ENCODE results near the gene WNT3A. TPM values are rescaled to one million over a fixed set of nuclear protein-coding genes. Genes with fewer than 3 reads are reported as not detected.

Gene WNT3A
- total and polyA plus RNA-seq, 2 donors (not counting 3 experiments of a cell fraction or from before 2014, with no cell fraction given), result not detected

DNA sequence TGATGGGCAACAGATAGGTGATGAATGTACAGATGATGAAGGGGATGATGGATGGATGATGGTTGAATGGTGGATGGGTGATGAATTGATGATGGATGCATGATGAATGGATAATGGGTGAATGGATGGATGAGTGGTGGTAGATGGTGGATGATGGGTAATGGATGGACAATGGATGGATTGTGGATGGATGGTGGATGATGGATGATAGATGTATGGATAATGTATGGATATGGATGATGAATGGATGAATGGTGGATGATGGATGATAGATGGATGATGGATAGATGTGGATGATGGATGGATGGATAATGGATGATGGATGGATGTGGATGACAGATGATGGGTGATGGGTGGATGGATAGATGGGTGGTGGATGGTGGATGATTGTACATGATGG lies 35.7 kb downstream of the WNT3A start:
- BruUV-seq (replicated peaks), result no TSS peak
- H3K9me3 ChIP-seq (replicated peaks; ENCODE audit: control insufficient read depth, insufficient read depth, low read length), result no peaks in the 10 kb centered on the region
- TF ChIP-seq EZH2 (IDR thresholded peaks at IDR 0.05; ENCODE audit: borderline replicate concordance, low read depth, low read length, severe bottlenecking), result no peak
- TF ChIP-seq MYC (IDR thresholded peaks at IDR 0.05; ENCODE audit: low read depth, low read length), result no peak
- TF ChIP-seq, protein P1, sequence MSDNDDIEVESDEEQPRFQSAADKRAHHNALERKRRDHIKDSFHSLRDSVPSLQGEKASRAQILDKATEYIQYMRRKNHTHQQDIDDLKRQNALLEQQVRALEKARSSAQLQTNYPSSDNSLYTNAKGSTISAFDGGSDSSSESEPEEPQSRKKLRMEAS (IDR thresholded peaks at IDR 0.05; ENCODE audit: insufficient read depth, insufficient read length), result no peak
- no peak for TF ChIP-seq GATA2 (IDR thresholded peaks at IDR 0.05; ENCODE audit: insufficient read depth, insufficient read length, low read depth, low read length)
- no peak for TF ChIP-seq POLR2AphosphoS5 (IDR thresholded peaks at IDR 0.05; ENCODE audit: insufficient read depth, low read depth, low read length)
- no peak overlapping the region for H3K4me3 ChIP-seq (replicated peaks in 1 of 3; ENCODE audit: insufficient read depth in 1 of 3, low read depth in 1 of 3, low read length in 3 of 3)
- dilution Hi-C loops (cut with MboI; ENCODE audit: extremely low pct_ligation_motif_present, low sequenced_read_pairs) (no loop called here), intact Hi-C loops (cut with micrococcal nuclease) (no loop called here)
- ChIA-PET POLR2A (no interaction called here), CTCF (no interaction called here)
- no peaks in the 10 kb centered on the region for H3K9me1 ChIP-seq (replicated peaks; ENCODE audit: control insufficient read depth, extremely low read depth, insufficient read depth, low read length)
- H3K27ac ChIP-seq (ENCODE audit: insufficient read depth, low read depth, low read length), result no peak overlapping the region
- H4K20me1 ChIP-seq (replicated peaks; ENCODE audit: control insufficient read depth, extremely low read depth, insufficient read depth, low read length), result no peaks in the 10 kb centered on the region
- no peak overlapping the region for H3K4me2 ChIP-seq (ENCODE audit: insufficient read depth, low read length)
- no peaks in the 10 kb centered on the region for H3K79me2 ChIP-seq (ENCODE audit: control insufficient read depth, insufficient read depth, low read length)
- FAIRE-seq (no peak), DNase-seq (ENCODE audit: low read depth, low spot score) (no peak)
- no peak overlapping the region for H2AFZ ChIP-seq (ENCODE audit: low read depth, low read length)
- H3K36me3 ChIP-seq (ENCODE audit: control insufficient read depth in 2 of 2, extremely low read depth in 1 of 2, insufficient read depth in 2 of 2, low read length in 2 of 2), result no peaks in the 10 kb centered on the region
- H3K4me1 ChIP-seq (ENCODE audit: control insufficient read depth, extremely low read depth, insufficient read depth, low read length), result no peaks in the 10 kb centered on the region
- peaks cover 9 to 11% of the 10 kb centered on the region in 2 experiments for H3K27me3 ChIP-seq (ENCODE audit: control insufficient read depth in 2 of 2, insufficient read depth in 2 of 2, low read length in 2 of 2)
- no peak overlapping the region for H3K9ac ChIP-seq (replicated peaks; ENCODE audit: extremely low read depth, insufficient read depth, low read length)

DNA sequence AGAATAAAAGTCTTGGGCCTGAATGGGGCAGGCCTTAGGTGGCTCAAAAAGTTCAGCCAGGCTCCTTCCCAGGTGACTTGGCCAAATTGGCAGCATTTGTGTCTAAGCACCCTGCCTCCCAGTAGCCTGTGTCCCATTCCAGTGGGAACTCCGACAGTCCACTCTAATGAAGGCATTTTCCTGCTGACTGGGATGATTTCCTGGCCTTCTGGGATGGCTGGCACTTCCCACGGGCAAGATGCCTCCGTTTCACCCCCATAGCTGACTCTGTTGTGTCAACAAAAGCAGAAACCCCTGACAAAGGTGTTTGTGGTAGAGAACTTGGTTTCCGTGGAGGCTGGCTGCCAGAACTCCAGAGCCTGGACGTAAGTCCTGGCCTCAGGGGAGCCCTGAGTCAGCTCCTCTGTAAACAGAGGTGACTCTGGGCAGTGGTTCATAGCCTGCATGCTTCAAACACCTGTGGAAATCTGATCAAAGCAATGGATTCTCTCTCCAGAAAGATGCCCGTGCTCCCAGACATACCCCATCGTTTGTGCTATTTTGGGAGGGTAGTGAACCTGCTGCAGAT lies 36.6 kb downstream of the WNT3A start:
- ChIA-PET POLR2A (no interaction called here), CTCF (no interaction called here)
- no peak overlapping the region for H3K4me2 ChIP-seq (ENCODE audit: insufficient read depth, low read length)
- intact Hi-C loops (cut with micrococcal nuclease) (no loop called here), dilution Hi-C loops (cut with MboI; ENCODE audit: extremely low pct_ligation_motif_present, low sequenced_read_pairs) (no loop called here)
- H3K9me1 ChIP-seq (replicated peaks; ENCODE audit: control insufficient read depth, extremely low read depth, insufficient read depth, low read length), result no peaks in the 10 kb centered on the region
- FAIRE-seq (no peak), DNase-seq (ENCODE audit: low read depth, low spot score) (no peak)
- no peaks in the 10 kb centered on the region for H3K36me3 ChIP-seq (ENCODE audit: control insufficient read depth in 2 of 2, extremely low read depth in 1 of 2, insufficient read depth in 2 of 2, low read length in 2 of 2)
- H3K4me1 ChIP-seq (ENCODE audit: control insufficient read depth, extremely low read depth, insufficient read depth, low read length), result no peaks in the 10 kb centered on the region
- TF ChIP-seq MYC (IDR thresholded peaks at IDR 0.05; ENCODE audit: low read depth, low read length), result no peak
- TF ChIP-seq JUN (IDR thresholded peaks at IDR 0.05; ENCODE audit: borderline replicate concordance, insufficient read depth, insufficient read length, low read depth), result no peak
- no peak for TF ChIP-seq POLR2AphosphoS5 (IDR thresholded peaks at IDR 0.05; ENCODE audit: insufficient read depth, low read depth, low read length)
- TF ChIP-seq EZH2 (IDR thresholded peaks at IDR 0.05; ENCODE audit: borderline replicate concordance, low read depth, low read length, severe bottlenecking), result no peak
- no peak for TF ChIP-seq POLR2A (IDR thresholded peaks at IDR 0.05; ENCODE audit: low read depth, low read length)
- TF ChIP-seq, protein P1 (IDR thresholded peaks at IDR 0.05; ENCODE audit: insufficient read depth, insufficient read length), result no peak
- no peak for TF ChIP-seq FOS (IDR thresholded peaks at IDR 0.05; ENCODE audit: borderline replicate concordance, insufficient read depth, low read length)
- TF ChIP-seq, protein P2, sequence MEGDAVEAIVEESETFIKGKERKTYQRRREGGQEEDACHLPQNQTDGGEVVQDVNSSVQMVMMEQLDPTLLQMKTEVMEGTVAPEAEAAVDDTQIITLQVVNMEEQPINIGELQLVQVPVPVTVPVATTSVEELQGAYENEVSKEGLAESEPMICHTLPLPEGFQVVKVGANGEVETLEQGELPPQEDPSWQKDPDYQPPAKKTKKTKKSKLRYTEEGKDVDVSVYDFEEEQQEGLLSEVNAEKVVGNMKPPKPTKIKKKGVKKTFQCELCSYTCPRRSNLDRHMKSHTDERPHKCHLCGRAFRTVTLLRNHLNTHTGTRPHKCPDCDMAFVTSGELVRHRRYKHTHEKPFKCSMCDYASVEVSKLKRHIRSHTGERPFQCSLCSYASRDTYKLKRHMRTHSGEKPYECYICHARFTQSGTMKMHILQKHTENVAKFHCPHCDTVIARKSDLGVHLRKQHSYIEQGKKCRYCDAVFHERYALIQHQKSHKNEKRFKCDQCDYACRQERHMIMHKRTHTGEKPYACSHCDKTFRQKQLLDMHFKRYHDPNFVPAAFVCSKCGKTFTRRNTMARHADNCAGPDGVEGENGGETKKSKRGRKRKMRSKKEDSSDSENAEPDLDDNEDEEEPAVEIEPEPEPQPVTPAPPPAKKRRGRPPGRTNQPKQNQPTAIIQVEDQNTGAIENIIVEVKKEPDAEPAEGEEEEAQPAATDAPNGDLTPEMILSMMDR (IDR thresholded peaks at IDR 0.05; ENCODE audit: extremely low read depth in 1 of 2, insufficient read depth in 1 of 2, low read depth in 1 of 2, low read length in 2 of 2), result no peak
- TF ChIP-seq GATA2 (IDR thresholded peaks at IDR 0.05; ENCODE audit: insufficient read depth, insufficient read length, low read depth, low read length), result no peak
- no peaks in the 10 kb centered on the region for H3K79me2 ChIP-seq (ENCODE audit: control insufficient read depth, insufficient read depth, low read length)
- H4K20me1 ChIP-seq (replicated peaks; ENCODE audit: control insufficient read depth, extremely low read depth, insufficient read depth, low read length), result no peaks in the 10 kb centered on the region
- BruUV-seq (replicated peaks), result no TSS peak
- H3K27ac ChIP-seq (ENCODE audit: insufficient read depth, low read depth, low read length), result no peak overlapping the region
- H3K9ac ChIP-seq (replicated peaks; ENCODE audit: extremely low read depth, insufficient read depth, low read length), result no peak overlapping the region
- no peaks in the 10 kb centered on the region for H3K9me3 ChIP-seq (replicated peaks; ENCODE audit: control insufficient read depth, insufficient read depth, low read length)
- H2AFZ ChIP-seq (ENCODE audit: low read depth, low read length), result no peak overlapping the region
- H3K4me3 ChIP-seq (replicated peaks in 1 of 3; ENCODE audit: insufficient read depth in 1 of 3, low read depth in 1 of 3, low read length in 3 of 3), result no peak overlapping the region
- H3K27me3 ChIP-seq (ENCODE audit: control insufficient read depth in 2 of 2, insufficient read depth in 2 of 2, low read length in 2 of 2), result peaks cover under 1 to 10% of the 10 kb centered on the region in 2 experiments

All from endothelial cell of umbilical vein (primary cell).